Measurements from ENCODE around the gene PDZD7. TPM values are rescaled to one million over a fixed set of nuclear protein-coding genes. Genes with fewer than 3 reads are reported as not detected.

The PDZD7 gene
- total RNA-seq, 1 experiment from 2014 or later = 0.30 TPM

DNA sequence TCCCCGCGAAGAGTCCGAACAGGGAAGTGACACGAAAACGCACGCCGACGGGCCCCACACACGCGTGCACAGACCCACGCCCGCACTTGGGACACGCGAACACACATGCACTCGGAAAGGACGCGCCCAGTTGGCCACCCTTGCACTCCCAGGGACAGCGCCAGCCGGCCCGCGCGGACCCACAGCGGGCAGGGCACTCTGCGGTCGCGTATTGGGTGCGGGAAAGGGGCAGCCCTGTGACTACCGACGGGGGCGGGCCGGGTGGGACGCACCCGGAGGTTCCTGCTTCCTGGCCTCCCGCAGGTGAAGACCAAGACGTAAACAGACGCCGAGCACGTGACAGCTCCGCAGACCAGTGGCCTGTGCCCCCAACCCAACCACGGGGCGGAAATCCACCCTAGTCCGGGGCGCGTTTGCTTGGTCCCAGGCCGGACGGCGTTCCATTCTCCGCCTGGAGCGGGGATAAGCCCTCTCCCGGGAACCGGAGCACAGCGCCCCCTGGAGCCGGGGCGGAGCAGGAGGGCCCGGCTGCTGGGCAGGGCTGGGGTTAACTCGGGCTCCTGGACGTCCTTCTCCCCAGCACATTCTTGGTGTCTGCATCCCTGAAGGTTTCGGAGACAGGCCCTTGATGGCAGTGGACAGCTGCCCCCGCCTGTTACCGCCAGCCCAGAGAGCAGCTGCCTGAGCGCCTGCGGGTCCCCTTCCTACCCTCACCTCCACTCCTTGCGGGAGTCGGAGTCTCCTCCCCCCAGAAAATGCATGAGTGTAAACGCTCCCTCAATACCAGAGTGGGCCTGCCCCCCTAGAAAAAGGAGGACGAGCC, 33.4 kb downstream of the PDZD7 start:
- TF ChIP-seq EZH2 (IDR thresholded peaks at IDR 0.05; ENCODE audit: borderline replicate concordance, low read depth, low read length, poor library complexity, severe bottlenecking) = no peak
- TF ChIP-seq, protein P1, sequence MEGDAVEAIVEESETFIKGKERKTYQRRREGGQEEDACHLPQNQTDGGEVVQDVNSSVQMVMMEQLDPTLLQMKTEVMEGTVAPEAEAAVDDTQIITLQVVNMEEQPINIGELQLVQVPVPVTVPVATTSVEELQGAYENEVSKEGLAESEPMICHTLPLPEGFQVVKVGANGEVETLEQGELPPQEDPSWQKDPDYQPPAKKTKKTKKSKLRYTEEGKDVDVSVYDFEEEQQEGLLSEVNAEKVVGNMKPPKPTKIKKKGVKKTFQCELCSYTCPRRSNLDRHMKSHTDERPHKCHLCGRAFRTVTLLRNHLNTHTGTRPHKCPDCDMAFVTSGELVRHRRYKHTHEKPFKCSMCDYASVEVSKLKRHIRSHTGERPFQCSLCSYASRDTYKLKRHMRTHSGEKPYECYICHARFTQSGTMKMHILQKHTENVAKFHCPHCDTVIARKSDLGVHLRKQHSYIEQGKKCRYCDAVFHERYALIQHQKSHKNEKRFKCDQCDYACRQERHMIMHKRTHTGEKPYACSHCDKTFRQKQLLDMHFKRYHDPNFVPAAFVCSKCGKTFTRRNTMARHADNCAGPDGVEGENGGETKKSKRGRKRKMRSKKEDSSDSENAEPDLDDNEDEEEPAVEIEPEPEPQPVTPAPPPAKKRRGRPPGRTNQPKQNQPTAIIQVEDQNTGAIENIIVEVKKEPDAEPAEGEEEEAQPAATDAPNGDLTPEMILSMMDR (conservative IDR thresholded peaks at IDR 0.05; ENCODE audit: low read depth, low read length) = peak; percentile 98
- no peaks in the 10 kb centered on the region for H3K27me3 ChIP-seq (replicated peaks; ENCODE audit: insufficient read depth, low read depth, low read length, poor library complexity)
- POLR2A ChIA-PET (ENCODE audit: low non-redundant PET) = no interaction called here
- DNase-seq (ENCODE audit: low spot score) = peak; percentile 78
- peak overlapping the region; percentile 98 for H3K27ac ChIP-seq (ENCODE audit: low read depth, low read length, poor library complexity, severe bottlenecking)
- peaks cover 10% of the 10 kb centered on the region for H3K36me3 ChIP-seq (ENCODE audit: insufficient read depth, low read length, poor library complexity, severe bottlenecking)
- H3K9me3 ChIP-seq (ENCODE audit: low read depth, low read length, poor library complexity, severe bottlenecking) = no peaks in the 10 kb centered on the region
- CTCF ChIA-PET = interaction anchor here (0.5 to 2.3 kb wide), 12 partner anchors 8 to 471 kb away, joined by 3 to 23 read pairs (median 4); partner anchors contain the start of genes MRPL43, SEMA4G and TWNK
- peaks cover 44% of the 10 kb centered on the region for H3K4me1 ChIP-seq (ENCODE audit: insufficient read depth, low read length, poor library complexity, severe bottlenecking)
- H3K4me3 ChIP-seq (ENCODE audit: low read depth, low read length, poor library complexity, severe bottlenecking) = peak overlapping the region; percentile 88
- intact Hi-C loops (cut with micrococcal nuclease; ENCODE audit: unreplicated experiment) = loop anchor here (1.0 to 5.0 kb wide), 2 partner anchors 16 to 65 kb away; partner anchors contain the start of gene KAZALD1
- BruUV-seq (replicated peaks) = no TSS peak

DNA sequence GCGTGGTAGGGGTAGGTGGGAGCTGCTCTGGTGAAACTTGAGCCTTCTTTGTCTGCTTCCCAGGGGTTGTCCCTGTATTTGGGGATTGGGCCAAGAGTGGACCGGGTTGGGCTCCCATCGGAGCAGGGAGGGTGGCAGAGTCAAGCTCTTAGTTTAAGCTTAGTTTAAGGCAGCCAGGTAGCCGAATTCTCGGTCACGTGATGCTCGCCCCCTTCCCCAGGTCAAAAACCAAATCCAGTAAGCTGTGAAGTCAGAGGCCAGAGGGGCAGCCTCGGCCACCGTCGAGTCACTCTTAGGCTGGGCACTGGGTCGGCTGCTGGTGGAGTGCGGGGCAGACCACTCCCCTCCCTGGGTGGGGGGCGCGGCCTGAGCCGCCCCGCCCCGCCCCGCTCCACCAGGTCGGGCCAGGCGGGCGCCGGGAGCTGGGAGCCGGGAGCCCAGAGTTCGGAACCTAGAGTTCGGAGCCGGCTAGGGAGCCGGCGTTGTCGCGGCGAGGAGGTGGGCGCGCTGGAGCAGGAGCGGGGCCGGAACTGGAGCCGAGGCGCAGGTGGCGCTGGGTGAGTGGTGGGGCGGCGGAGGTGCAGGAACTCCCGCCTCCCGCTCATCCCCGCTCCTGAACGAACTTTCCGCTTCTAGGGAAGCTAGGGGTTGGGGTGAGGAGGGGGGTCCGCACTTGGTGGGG, 34.1 kb downstream of the PDZD7 start:
- POLR2A ChIA-PET (ENCODE audit: low non-redundant PET) = no interaction called here
- intact Hi-C loops (cut with micrococcal nuclease; ENCODE audit: unreplicated experiment) = loop anchor here (5.0 kb wide), 1 partner anchor 65 kb away; the partner anchor contains the start of gene KAZALD1

DNA sequence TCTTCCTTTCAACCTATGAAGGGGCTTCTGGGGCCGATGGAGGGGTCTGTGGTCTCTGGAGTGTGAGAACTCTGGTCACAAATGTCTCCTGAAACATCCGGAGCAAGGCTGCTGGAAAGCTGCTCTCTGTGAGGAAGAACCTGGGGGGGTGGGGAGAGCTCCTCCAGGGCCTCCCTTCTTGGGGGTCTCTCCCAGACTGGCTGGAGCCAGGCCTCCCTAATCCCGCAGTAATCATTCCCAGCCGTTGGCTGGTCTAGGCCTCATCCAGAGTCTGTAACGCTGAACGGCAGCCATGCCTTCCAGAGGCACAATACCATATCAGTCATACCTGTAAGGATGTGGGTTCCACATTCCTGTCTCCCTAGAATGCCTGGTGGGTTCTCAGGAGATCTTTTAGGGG, 35.7 kb downstream of the PDZD7 start:
- BruUV-seq (replicated peaks) = no TSS peak
- TF ChIP-seq, protein P1 (conservative IDR thresholded peaks at IDR 0.05; ENCODE audit: low read depth, low read length) = no peak
- TF ChIP-seq EZH2 (IDR thresholded peaks at IDR 0.05; ENCODE audit: borderline replicate concordance, low read depth, low read length, poor library complexity, severe bottlenecking) = no peak
- H3K27ac ChIP-seq (ENCODE audit: low read depth, low read length, poor library complexity, severe bottlenecking) = peak overlapping the region; percentile 98
- H3K4me1 ChIP-seq (ENCODE audit: insufficient read depth, low read length, poor library complexity, severe bottlenecking) = peaks cover 36% of the 10 kb centered on the region
- peaks cover 24% of the 10 kb centered on the region for H3K36me3 ChIP-seq (ENCODE audit: insufficient read depth, low read length, poor library complexity, severe bottlenecking)
- H3K27me3 ChIP-seq (replicated peaks; ENCODE audit: insufficient read depth, low read depth, low read length, poor library complexity) = no peaks in the 10 kb centered on the region
- intact Hi-C loops (cut with micrococcal nuclease; ENCODE audit: unreplicated experiment) = loop anchor here (5.0 kb wide), 1 partner anchor 67 kb away; the partner anchor contains the start of gene KAZALD1
- DNase-seq (ENCODE audit: low spot score) = peak; percentile 47
- no peaks in the 10 kb centered on the region for H3K9me3 ChIP-seq (ENCODE audit: low read depth, low read length, poor library complexity, severe bottlenecking)
- no peak overlapping the region for H3K4me3 ChIP-seq (ENCODE audit: low read depth, low read length, poor library complexity, severe bottlenecking)
- ChIA-PET POLR2A (ENCODE audit: low non-redundant PET) (no interaction called here), CTCF (interaction anchor here (1.1 to 2.0 kb wide), 2 partner anchors 16 to 19 kb away, joined by 4 to 8 read pairs; no protein-coding TSS in a partner anchor)

More for the DNA sequence above, 34.1 kb downstream of the PDZD7 start:
- H3K4me1 ChIP-seq (ENCODE audit: insufficient read depth, low read length, poor library complexity, severe bottlenecking) = peaks cover 44% of the 10 kb centered on the region
- CTCF ChIA-PET = interaction anchor here (0.5 to 2.3 kb wide), 4 partner anchors 9 to 62 kb away, joined by 3 to 23 read pairs (median 4); partner anchors contain the start of genes MRPL43, SEMA4G and TWNK
- H3K4me3 ChIP-seq (ENCODE audit: low read depth, low read length, poor library complexity, severe bottlenecking) = peak overlapping the region; percentile 88
- H3K36me3 ChIP-seq (ENCODE audit: insufficient read depth, low read length, poor library complexity, severe bottlenecking) = peaks cover 10% of the 10 kb centered on the region
- no peaks in the 10 kb centered on the region for H3K9me3 ChIP-seq (ENCODE audit: low read depth, low read length, poor library complexity, severe bottlenecking)
- no TSS peak for BruUV-seq (replicated peaks)
- no peaks in the 10 kb centered on the region for H3K27me3 ChIP-seq (replicated peaks; ENCODE audit: insufficient read depth, low read depth, low read length, poor library complexity)
- peak; percentile 42 for DNase-seq (ENCODE audit: low spot score)
- TF ChIP-seq, protein P1 (conservative IDR thresholded peaks at IDR 0.05; ENCODE audit: low read depth, low read length) = no peak
- TF ChIP-seq EZH2 (IDR thresholded peaks at IDR 0.05; ENCODE audit: borderline replicate concordance, low read depth, low read length, poor library complexity, severe bottlenecking) = no peak
- H3K27ac ChIP-seq (ENCODE audit: low read depth, low read length, poor library complexity, severe bottlenecking) = peak overlapping the region; percentile 98

All from A673 (cell line).